ENCODE data around the gene TARM1.
"Not testable (repeated sequence)": the region's sequence is repeated elsewhere in the genome, so short reads cannot be mapped to it uniquely, and the experiment has no call there.

Gene TARM1

DNA sequence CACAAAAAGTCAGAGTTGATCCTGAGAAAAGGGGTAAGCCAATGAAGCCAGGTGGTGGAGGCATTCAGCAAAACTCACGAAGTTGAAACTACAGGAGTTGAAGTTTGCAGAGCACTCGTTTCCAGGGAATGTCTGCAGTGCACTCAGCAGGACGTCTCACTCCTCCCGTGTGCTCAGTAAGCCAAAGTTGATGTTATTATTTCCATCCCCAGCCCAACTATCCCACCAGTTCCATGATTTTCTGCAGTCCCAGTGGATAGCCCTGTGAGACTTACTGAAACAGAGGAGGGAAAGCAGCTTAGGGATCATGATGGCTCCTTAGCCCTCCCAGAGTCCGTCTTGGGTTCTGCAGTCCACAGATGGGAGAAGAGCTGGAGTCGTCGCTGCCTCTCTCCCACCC lies at the start of gene TARM1:
TARM1 (minus strand) TSS at position 334 of the 400 bp plus-strand sequence; CDS start at position 309, 25 bp downstream.
- DNase-seq, result no peak

DNA sequence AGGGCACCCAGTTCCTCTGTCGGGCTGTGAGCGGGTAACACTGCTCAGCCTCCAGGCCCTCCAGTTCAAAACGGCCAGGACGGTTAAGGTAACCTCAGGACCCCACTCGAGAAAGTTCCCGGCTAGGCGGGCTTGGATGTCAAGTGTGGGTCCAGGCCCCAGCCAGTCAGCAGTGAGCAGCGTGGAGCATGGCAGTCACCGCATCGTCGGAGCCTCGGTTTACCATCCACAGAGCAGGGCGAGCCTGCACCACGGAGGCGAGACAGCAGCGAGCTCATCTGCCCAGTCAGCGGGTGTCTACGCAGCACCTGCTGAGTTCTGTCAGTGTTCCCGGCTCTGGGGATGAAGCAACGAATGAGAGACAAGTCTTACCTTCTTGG lies 48.4 kb upstream of the TARM1 start:
- DNase-seq, result no peak

DNA sequence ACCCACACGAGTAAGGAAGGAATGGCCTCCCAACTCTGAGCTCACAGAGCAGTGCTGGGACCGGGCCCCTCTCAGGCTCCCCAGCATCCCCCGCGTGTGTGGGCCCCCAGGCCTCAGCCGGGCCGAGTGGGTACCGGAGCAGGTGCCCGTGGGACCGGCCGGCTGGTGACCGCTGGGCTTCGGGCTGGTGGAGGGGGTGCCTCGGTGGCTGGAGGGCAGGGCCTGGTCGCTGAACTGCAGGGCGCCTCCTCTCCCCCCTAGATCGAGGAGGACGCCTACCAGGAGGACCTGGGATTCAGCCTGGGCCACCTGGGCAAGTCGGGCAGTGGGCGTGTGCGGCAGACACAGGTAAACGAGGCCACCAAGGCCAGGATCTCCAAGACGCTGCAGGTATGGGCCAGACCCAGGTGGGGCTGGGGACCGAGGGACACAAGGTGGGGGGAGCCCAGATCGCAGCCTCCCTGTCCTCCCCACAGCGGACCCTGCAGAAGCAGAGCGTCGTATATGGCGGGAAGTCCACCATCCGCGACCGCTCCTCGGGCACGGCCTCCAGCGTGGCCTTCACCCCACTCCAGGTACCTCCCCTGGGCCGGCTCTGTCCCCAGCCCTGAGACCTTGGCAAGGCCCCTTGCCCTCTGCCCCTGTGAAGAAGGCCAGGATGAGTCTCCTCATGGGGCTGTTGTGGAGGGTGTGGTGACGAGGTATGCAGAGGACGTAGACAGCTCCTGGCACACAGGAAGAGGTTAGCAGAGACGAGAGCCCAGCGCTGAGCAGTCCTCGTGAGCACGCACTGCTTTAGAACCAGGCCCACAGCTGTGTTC lies 47.8 kb upstream of the TARM1 start:
- DNase-seq, result no peak

DNA sequence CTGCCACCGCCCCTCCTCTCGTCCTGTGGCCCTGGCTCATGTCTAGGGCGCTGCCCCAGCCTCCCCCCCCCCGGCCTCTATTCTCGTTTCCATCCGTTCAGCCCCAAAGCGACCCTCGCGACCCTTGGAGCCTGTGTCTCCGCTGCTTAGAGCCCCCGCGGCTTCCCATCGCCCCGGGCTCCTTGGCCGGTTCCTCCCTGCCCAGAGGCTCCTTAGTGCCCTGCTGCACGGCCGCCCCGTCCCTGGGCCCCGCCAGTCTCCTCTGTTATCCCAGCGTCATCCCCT lies 47.2 kb upstream of the TARM1 start:
- DNase-seq, result no peak

DNA sequence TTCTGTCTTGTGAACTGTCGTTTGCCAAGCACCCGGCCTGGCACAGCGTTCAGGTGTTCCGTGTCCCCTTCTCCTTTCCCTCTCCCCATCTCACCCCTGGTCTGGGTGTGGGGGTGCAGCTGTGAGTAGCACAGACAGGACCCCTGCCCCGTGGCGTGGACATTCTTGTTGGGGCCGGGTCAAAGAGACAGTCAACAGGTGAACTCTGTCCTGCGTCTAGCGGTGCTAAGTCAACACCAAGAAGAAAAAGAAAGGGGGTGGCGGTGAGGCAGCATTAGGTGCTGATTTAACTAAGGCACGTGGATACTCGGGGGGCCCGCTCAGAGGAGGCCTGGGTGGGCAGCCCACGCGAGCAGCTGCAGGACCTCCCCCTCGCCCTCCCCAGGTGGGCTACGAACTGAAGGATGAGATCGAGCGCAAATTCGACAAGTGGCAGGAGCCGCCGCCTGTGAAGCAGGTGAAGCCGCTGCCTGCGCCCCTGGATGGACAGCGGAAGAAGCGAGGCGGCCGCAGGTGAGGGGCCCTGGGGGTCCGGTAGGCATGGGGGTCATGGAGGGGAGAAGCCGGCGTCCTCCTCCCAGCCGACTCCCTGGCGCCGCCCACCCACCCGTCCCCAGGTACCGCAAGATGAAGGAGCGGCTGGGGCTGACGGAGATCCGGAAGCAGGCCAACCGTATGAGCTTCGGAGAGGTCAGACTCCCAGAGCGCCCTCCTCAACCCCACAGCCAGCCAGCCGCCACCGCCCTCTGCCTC lies 46.7 kb upstream of the TARM1 start:
- no peak for DNase-seq

DNA sequence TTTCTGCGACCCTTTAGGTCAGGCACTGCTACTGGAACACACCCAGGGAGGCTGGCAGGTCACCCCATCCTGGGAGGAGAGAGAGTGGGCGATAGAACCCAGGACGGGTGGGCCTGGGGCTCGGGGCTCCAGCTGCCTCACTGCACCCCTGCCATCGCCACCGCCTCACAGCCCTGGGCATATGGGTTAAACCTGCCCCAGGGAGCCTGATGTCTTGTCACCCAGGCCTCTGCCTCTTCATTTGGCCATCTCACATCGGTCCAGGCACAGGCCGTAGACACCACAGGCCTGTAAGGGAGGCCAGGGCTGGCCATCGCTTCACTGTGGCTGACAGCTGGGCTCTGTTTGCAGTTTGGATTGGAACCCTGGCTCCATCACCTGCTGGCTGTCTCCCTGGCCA lies 44.5 kb upstream of the TARM1 start:
- DNase-seq, result no peak

DNA sequence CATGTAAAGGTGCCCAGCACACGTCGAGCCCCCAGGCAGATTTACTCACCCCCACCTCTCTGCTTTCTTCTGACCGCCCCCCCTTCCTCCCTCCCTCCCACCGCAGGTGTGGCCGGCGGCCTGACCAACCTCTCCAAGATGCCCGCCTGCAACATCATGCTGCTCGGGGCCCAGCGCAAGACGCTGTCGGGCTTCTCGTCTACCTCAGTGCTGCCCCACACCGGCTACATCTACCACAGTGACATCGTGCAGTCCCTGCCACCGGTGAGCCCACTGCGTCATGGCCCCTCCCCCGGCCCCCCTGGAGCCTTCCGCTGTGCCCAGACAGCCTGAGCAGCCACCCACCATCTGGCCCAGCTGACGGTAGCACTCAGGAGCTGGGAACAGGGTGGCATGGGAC lies 43.2 kb upstream of the TARM1 start:
- DNase-seq, result no peak

DNA sequence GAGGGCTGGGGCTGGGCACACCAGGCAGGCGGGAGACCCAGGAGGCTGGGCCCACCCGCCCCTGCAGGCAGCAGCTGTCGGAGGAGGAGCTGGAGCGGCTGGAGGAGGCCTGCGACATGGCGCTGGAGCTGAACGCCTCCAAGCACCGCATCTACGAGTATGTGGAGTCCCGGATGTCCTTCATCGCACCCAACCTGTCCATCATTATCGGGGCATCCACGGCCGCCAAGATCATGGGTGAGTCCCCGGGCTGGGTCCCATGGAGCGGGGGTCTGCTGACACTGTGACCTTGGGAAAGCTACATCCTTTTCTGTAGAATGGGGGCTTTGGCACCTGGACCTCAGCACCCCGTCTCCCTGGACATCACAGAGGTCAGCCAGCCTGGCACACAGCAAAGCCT lies 42.5 kb upstream of the TARM1 start:
- DNase-seq, result no peak

DNA sequence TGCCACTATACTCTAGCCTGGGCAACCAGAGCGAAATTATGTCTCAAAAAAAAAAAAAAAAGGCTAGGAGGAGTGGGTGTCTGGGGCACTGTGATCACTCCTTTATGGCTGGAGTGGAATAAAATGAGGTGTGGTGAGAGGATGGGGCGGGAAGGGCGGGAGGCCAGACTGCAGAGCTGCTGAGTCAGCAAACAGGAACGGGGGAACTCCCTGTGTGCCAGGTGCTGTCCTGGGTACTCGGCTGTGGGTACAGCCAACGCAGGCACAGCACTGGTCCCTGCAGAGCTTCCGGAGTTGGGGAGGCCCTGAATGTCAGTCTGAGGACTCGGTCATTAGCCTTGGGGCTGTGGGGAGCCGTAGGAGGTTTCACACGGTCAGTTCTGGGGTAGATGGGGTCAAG lies 40.1 kb upstream of the TARM1 start:
- no peak for DNase-seq

DNA sequence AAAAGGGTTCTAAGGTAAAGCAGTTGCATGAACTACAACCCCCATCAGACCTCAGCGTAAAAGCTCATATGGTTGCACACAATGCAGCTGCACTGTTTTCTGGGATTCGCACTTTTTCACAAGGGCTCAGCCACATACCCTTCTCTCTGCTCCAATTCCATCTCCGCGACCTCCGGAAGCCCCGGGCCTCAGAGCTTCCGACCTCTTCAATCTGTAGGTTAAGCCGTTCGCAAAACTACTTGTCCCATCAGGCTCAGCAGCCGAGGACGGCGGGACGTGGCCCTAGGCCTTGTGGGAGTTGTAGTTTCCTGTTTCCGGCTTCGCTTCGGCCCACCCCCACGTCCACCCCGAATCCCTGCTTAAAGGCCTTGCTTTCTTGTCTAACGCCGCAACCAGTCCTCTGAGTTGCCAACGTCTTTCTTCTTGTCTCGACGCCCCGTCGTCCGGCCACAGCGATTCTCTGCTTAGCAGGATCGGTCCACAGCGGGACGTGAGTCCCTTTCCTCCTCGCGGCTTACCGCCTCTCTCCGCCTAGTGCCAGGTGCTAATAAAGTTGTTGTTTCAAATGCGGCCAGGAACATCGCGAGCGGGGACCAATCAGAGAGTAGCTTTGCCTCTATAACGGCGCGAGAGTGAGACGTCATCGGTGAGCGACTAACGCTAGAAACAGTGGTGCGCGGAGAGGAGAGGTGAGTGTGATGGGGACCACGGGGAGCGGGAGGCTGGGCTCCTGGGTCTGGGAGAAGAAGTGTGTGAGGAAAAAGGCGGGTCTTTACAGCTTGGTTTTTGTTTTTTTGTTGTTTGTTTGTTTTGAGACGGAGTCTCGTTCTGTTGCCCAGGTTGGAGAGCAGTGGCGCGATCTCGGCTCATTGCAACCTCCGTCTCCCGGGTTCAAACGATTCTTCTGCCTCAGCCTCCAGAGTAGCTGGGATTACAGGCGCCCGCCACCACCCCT lies 34.2 kb upstream of the TARM1 start, which contains the start of the genes PRPF31 and TFPT:
PRPF31 (plus strand) TSS at position 646 of the 955 bp plus-strand sequence. CDS start 2,525 bp downstream, outside the sequence.
TFPT (minus strand) TSS at position 549 of the 955 bp plus-strand sequence; CDS start at position 161, 388 bp downstream.
- DNase-seq, result peak; percentile 97

DNA sequence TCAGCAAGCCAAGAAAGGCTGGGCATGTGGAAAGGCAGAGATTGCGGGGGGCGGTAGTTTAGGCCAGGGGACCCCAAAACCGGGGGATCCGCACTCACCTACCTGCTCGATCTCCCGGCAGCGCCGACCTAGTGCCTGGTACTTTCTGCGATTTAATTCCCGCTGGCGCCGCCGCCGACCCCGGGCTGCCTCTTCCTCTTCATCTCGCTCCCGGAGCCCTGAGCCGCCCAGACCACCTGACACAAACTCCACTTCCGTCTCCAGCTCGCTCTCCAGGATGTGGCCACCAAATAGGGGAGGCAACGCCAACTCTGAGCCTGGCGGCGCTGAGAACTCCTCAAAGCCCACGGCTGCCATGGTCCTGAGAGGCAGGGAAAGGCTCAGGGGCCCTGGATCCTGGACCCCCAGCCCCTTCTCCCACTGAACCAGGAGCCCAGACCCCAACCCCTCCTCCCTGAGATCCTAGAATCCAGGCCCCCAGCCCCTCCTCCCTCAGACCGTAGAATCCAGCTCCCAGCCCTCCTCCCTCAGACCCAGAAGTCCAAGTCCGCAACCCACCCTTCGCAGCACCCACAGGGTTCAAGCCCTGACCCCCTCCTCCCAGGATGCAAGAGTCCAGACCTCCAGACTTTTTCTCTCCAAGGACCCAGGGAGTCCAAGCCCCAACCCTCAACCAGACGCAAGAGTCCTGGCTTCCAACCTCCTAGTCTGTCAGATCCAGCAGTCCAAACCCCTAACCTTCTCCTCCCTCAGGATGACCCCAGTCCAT lies 33.4 kb upstream of the TARM1 start:
- DNase-seq, result peak; percentile 74

DNA sequence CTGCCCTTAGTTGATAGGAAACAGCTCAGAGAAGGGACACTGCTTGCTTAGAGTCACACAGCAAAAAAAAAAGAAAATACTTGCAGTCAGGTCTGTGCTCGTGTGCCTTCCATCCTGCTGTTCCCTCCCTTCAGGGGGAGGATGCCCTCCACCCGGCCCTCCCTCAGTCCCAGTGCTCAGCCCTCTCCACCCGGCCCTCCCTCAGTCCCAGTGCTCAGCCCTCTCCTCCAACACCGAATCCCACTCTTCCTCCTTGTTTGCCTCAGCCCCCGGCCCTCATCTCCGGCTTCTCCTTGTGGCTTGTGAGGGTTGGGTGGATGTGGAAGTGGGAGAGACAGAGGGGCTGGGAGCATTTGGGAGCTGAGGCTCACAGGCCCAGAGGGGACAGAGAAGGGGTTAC lies 28.5 kb upstream of the TARM1 start:
- no peak for DNase-seq

DNA sequence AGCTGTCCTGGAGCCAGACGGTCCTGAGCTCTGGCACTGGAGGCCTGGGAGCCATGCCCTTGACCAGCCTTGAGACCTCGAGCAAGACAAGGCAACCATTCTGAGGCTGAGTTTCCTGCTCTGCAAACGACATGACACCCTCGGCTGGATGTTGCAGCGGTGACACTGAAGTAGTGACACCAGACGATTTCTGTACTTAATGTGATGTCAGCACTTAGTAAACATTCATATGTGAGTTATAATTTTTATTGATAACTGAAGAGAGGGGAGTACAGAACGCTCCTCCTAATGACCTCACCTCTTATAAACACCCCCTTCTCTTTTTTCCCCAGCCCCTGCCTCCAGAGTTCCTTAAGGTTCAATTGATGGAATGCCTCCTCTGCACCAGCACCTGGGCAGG lies 27.3 kb upstream of the TARM1 start:
- DNase-seq, result no peak

DNA sequence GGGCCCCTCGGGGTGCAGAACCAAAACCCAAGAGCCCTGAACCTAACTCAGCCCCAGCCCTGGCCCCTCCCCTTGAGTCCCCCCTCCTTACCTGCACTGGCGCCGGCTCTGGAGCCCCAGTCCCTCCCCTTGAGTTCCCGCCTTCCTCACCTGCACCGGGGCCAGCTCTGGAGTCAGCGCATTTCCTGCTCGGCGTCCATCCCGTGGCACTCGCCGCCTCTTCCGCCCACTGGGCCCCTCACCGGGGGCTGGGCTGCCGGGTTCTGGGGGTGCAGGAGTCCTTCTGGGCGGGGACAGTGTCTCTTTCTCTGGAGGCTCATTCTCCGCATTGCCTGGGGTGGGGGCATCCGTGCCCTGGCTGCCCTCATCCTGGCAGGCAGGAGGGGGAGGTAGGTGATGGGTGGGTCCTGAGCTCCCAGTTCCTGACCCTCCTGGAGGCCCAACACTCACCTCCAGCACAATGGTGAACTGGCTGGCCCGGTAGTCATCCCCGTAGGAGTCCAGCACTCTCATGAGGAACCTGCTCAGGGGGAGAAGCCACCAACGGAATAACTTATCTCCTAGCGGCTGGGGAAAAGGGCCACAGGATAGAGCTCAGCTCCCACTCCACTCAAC lies 26.8 kb upstream of the TARM1 start:
- DNase-seq, result no peak

DNA sequence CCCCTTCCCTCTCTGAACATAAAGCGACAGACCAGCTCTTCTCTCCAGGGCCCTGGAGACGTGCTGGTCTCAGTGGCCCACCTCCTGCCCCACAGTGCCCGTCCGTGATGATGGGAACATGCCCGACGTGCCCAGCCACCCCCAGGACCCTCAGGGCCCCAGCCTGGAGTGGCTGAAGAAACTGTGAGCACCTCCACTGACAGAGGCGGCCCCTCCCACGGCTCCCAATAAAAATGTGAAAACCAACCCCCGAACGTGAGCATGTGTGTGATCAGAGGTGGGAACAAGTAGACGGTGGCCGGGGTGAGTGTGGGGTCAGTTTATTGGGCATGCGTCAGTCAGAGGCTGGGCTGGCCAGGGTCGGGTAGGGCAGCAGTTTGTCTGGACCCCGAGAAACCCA lies 25.6 kb upstream of the TARM1 start:
- no peak for DNase-seq

DNA sequence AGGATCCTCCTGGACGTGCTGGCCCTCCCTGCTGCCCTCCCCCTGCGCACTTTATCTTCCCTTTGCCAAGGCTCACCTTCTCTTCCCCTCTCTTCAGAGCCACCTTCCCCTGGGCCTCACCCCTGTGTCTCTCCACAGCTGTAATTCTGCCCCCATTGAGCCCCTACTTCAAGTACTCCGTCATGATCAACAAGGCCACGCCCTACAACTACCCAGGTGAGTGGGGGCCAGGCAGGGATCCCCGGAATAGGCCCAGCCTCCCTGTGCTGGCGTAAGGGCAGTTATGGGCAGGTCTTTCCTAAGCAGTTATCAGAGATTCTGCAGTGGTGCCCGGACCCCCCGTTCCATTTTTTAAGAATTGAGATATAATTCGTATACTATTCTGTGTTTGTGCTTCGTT lies 24.6 kb upstream of the TARM1 start:
- DNase-seq, result no peak

DNA sequence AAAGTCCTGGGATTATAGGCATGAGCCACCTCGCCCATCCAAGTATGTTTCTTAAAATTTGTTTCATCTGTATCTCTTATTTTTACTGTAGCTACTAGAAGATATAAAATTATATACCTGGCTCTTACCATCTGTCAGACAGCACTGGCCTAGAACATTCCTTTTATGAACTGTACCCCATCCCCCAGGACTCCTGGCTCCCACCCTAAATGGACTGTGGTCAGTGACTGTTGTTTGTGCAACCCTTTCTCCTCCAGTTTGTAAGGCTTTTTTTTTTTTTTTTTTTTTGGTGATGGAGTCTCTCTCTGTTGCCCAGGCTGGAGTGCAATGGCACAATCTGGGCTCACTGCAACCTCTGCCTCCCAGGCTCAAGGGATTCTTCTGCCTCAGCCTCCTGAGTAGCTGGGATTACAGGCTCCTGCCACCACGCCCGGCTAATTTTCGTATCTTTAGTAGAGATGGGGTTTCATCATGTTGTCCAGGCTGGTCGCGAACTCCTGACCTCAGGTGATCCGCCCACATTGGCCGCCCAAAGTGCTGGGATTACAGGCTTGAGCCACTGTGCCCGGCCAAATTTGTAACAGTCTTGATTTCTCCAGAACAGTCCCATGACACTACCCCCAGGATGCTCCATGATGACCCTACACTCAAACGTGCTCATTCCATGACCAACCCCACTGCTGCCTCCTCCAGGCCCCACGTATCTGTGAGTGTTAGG lies 24.0 kb upstream of the TARM1 start:
- no peak for DNase-seq

DNA sequence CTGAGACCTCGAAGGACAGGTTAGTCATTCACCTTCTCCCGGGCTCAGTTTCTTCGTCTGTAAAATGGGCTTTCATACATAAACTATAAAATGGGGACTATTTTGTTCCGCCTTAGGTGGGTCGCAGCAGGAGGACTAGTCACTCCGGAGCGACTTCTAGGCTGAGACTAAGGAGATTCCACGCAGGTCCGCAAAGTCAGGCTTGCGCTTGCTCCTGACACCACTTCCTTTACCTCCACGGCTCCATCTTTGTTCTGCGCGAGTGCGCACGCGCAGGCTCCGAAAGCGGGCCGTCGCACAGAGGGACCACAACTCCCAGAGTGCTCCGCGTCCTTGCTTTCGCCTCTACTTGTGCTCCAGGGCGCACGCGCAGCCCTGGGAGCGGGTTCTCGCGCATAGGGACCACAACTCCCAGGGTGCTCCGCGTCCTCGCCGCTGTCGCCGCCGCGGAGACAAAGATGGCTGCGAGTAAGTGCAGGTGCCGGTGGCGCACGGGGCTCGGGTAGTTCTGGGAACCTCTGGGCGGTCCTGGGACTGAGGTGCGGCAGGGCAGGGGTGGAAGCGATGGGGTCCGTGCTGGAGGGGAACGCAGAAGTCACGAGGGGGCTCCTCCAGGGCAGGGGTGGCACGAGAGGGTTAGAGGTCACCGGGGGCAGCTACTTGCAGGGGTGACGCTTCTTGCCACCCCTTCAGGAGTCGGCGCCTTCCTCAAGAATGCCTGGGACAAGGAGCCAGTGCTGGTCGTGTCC lies 21.4 kb upstream of the TARM1 start, which contains the start of gene NDUFA3:
NDUFA3 (plus strand) TSS at position 435 of the 749 bp plus-strand sequence; CDS start at position 459, 24 bp downstream.
- peak; percentile 99 for DNase-seq

DNA sequence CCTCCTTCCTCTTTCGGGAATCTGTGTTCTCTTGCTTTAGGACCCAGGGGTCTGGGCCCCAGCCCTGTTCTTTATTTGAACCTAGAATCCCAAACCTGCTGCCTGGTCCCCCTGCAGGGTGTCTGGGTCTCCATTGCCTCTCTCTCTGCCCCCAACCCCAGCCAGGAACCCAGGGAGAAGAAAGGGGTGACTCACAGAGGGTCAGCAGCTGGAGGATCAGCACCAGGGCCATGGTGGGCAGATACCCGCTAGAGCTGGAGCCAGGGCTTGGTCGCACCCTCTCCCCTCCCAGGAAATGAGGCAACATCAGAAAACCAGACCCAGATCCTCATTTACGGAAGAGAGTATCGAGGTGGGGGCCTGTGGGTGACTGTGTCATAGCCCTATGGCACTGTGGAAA lies 19.4 kb upstream of the TARM1 start, which contains the start of gene OSCAR:
OSCAR (minus strand) TSS at position 243 of the 400 bp plus-strand sequence; CDS start at position 232, 11 bp downstream.
- DNase-seq, result no peak

DNA sequence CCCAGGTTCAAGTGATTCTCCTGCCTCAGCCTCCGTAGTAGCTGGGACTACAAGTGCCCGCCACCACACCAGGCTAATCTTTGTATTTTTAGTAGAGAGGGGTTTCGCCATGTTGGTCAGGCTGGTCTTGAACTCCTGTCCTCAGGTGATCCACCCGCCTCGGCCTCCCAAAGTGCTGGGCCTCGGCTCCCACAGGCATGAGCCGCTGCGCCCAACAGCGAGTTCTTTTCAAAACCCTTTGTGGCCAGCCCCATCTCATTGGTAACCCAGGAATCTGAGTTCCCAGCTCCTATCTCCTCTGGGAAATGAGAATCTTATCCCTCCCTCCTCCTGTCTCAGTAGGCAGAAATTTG lies 18.7 kb upstream of the TARM1 start:
- DNase-seq, result not testable (repeated sequence)
